DND-41 (cell line): ENCODE data around the gene PFKFB2.

Experiments used
- ATAC-seq: fragments of 200-7000 bp; cut with Tn5 transposase; 3 replicates; pipeline ENCODE4 v1.9.1; 2021; ENCODE audit warnings: low read depth; ENCODE audit not compliant: insufficient read depth
- DNase-seq: peaks from one replicate; pipeline ENCODE4 v3.0.0-alpha.2; 2020
- H2AFZ ChIP-seq: 2 replicates; pipeline ENCODE4 v1.6.0; 2012; ENCODE audit warnings: low read depth, low read length
- H3K27ac ChIP-seq: 2 replicates; pipeline ENCODE4 v1.5.1; 2012; ENCODE audit warnings: low read length, inconsistent platforms
- H3K27me3 ChIP-seq: fragments of 200-600 bp; sonication (generic); 2 replicates; pipeline ENCODE4 v1.6.0; 2012; ENCODE audit warnings: low read length, mild to moderate bottlenecking, inconsistent platforms; ENCODE audit not compliant: insufficient read depth, poor library complexity
- H3K36me3 ChIP-seq: 2 replicates; pipeline ENCODE4 v1.5.1; 2012; ENCODE audit warnings: low read length, inconsistent platforms; ENCODE audit not compliant: insufficient read depth
- H3K4me1 ChIP-seq: 2 replicates; pipeline ENCODE4 v1.5.1; 2012; ENCODE audit warnings: mild to moderate bottlenecking, low read length; ENCODE audit not compliant: insufficient read depth
- H3K4me2 ChIP-seq: 2 replicates; pipeline ENCODE4 v1.6.0; 2012; ENCODE audit warnings: mild to moderate bottlenecking, moderate library complexity, low read length, inconsistent platforms; ENCODE audit not compliant: insufficient read depth
- H3K4me3 ChIP-seq, 2 experiments: fragments of 200-600 bp in 1 of 2; shearing (Covaris generic) in 1 of 2; 2 replicates each; pipeline ENCODE4 v1.5.1; 2012 to 2016; ENCODE audit warnings: inconsistent platforms in 2 of 2, low read length in 2 of 2, mild to moderate bottlenecking in 2 of 2, low read depth in 1 of 2, moderate library complexity in 1 of 2
- H3K79me2 ChIP-seq: 2 replicates; pipeline ENCODE4 v1.6.0; 2012; ENCODE audit warnings: low read length, inconsistent platforms; ENCODE audit not compliant: insufficient read depth
- H3K9ac ChIP-seq: 2 replicates; pipeline ENCODE4 v1.6.0; 2012; ENCODE audit warnings: low read depth, mild to moderate bottlenecking, inconsistent platforms, low read length, moderate library complexity
- H3K9me3 ChIP-seq: 2 replicates; pipeline ENCODE4 v1.5.1; 2012; ENCODE audit warnings: low read length, moderate library complexity, mild to moderate bottlenecking, inconsistent platforms; ENCODE audit not compliant: insufficient read depth, severe bottlenecking
- H4K20me1 ChIP-seq: 2 replicates; pipeline ENCODE4 v1.6.0; 2012; ENCODE audit warnings: low read length; ENCODE audit not compliant: insufficient read depth
- EZH2 ChIP-seq: IDR thresholded peaks from 3 replicates; pipeline ENCODE4 v1.6.1; 2012; ENCODE audit warnings: borderline replicate concordance, low read depth, mild to moderate bottlenecking, moderate library complexity, low read length, inconsistent platforms; ENCODE audit not compliant: severe bottlenecking
- TF ChIP-seq, protein P1 (sequence below): IDR thresholded peaks from 2 replicates; pipeline ENCODE4 v1.5.1; 2012; ENCODE audit warnings: borderline replicate concordance, low read length, moderate library complexity, mild to moderate bottlenecking; ENCODE audit not compliant: poor library complexity, severe bottlenecking; ENCODE audit errors: extremely low read depth

PFKFB2 gene

DNA sequence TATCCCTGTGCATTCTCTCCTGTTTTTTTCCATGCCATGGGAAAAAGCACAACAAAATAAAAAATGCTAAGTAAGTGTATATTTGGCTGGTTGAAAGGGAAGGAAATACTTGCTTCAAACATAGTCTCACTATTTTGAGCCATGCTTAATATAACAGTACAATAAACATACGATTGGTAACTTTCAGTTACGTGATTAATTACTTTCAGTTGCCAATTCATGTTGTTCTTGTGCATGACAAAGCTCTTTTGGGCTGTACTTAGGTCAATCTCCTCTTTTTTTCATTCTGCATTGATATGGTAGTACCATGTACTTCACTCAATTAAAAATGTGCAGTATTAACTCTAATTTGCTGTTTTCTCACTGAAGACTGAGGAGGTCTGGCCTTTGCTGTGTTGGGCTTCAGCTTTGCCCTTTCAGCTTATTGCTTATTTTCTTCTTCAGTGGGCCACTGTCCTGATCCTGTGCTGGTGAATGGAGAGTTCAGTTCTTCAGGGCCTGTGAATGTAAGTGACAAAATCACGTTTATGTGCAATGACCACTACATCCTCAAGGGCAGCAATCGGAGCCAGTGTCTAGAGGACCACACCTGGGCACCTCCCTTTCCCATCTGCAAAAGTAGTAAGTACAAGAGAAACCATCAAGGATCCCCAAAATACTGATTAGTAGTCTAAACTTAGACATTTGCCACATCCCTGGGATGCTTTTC, 38.3 kb downstream of the PFKFB2 start:
- DNase-seq, result no peak
- no peaks in the 10 kb centered on the region for H3K36me3 ChIP-seq
- no peak for ATAC-seq
- no peak overlapping the region for H3K4me3 ChIP-seq
- no peaks in the 10 kb centered on the region for H3K79me2 ChIP-seq
- H2AFZ ChIP-seq, result no peak overlapping the region
- H4K20me1 ChIP-seq, result no peaks in the 10 kb centered on the region
- no peak overlapping the region for H3K9ac ChIP-seq
- no peaks in the 10 kb centered on the region for H3K27me3 ChIP-seq
- no peaks in the 10 kb centered on the region for H3K9me3 ChIP-seq
- TF ChIP-seq, protein P1, sequence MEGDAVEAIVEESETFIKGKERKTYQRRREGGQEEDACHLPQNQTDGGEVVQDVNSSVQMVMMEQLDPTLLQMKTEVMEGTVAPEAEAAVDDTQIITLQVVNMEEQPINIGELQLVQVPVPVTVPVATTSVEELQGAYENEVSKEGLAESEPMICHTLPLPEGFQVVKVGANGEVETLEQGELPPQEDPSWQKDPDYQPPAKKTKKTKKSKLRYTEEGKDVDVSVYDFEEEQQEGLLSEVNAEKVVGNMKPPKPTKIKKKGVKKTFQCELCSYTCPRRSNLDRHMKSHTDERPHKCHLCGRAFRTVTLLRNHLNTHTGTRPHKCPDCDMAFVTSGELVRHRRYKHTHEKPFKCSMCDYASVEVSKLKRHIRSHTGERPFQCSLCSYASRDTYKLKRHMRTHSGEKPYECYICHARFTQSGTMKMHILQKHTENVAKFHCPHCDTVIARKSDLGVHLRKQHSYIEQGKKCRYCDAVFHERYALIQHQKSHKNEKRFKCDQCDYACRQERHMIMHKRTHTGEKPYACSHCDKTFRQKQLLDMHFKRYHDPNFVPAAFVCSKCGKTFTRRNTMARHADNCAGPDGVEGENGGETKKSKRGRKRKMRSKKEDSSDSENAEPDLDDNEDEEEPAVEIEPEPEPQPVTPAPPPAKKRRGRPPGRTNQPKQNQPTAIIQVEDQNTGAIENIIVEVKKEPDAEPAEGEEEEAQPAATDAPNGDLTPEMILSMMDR, result no peak
- no peak for TF ChIP-seq EZH2
- H3K27ac ChIP-seq, result no peak overlapping the region
- peaks cover 32% of the 10 kb centered on the region for H3K4me1 ChIP-seq
- no peak overlapping the region for H3K4me2 ChIP-seq

DNA sequence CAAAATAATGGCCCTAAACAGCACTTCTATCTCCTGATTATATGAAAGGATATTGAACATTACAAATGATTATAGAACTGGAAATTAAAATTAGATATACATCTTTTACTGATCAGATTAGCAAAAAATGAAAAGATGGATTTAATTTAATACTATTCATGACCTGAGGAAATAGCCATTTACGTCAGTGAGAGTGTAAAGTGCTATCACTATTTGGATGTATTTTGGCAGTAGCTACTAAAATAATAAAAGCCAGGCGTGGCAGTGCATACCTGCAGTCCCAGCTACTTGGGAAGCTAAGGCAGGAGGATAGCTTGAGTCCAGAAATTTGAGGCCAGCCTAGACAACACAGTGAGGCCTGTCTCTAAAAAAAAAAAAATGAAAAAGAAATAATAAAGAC, 40.9 kb downstream of the PFKFB2 start:
- no peak for TF ChIP-seq EZH2
- TF ChIP-seq, protein P1, result no peak
- no peak for ATAC-seq
- H3K27me3 ChIP-seq, result no peaks in the 10 kb centered on the region
- no peak overlapping the region for H3K9ac ChIP-seq
- no peak overlapping the region for H2AFZ ChIP-seq
- H3K4me1 ChIP-seq, result peaks cover 15% of the 10 kb centered on the region
- H3K4me2 ChIP-seq, result no peak overlapping the region
- H3K79me2 ChIP-seq, result no peaks in the 10 kb centered on the region
- no peak overlapping the region for H3K27ac ChIP-seq
- H3K4me3 ChIP-seq, result no peak overlapping the region
- no peak for DNase-seq
- H4K20me1 ChIP-seq, result no peaks in the 10 kb centered on the region
- no peaks in the 10 kb centered on the region for H3K36me3 ChIP-seq
- no peaks in the 10 kb centered on the region for H3K9me3 ChIP-seq

DNA sequence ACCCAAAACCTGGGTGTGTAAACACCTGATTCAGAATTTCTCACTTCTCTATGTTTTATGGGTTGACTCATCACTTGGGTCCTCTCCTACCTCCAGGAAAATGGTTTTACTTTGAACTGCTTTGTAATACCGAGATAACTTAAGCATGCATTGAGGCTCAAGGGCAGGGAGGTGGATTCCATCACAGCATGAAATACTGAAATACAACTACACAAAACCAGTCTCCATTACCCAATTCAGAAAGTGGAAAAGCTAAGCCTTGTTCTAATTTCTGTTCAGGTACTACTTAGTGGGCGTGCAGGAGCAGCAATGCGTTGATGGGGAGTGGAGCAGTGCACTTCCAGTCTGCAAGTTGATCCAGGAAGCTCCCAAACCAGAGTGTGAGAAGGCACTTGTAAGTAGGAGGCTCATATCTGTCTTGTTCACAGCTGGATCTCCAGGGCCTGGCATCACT, 44.8 kb downstream of the PFKFB2 start:
- H2AFZ ChIP-seq, result no peak overlapping the region
- H3K36me3 ChIP-seq, result no peaks in the 10 kb centered on the region
- no peak overlapping the region for H3K9ac ChIP-seq
- H4K20me1 ChIP-seq, result no peaks in the 10 kb centered on the region
- no peak overlapping the region for H3K4me3 ChIP-seq
- no peaks in the 10 kb centered on the region for H3K4me1 ChIP-seq
- DNase-seq (no peak), ATAC-seq (no peak)
- no peak overlapping the region for H3K27ac ChIP-seq
- TF ChIP-seq, protein P1, result no peak
- TF ChIP-seq EZH2, result no peak
- H3K4me2 ChIP-seq, result no peak overlapping the region
- no peaks in the 10 kb centered on the region for H3K79me2 ChIP-seq
- H3K27me3 ChIP-seq, result no peaks in the 10 kb centered on the region
- H3K9me3 ChIP-seq, result no peaks in the 10 kb centered on the region
